Keratinocyte (primary cell): ENCODE results near the gene IFITM10.

Experiments
- EZH2 ChIP-seq: IDR thresholded peaks from one replicate; pipeline ENCODE4 v1.6.1; 2012; ENCODE audit warnings: inconsistent platforms, mild to moderate bottlenecking, low read length, moderate library complexity
- TF ChIP-seq, protein P1 (sequence below), 3 experiments: IDR thresholded peaks in 1 of 3; conservative IDR thresholded peaks in 1 of 3; optimal IDR thresholded peaks in 1 of 3; 2 replicates in 2 of 3; 3 replicates in 1 of 3; pipeline versions ENCODE3 to v1.5.1; 2011; ENCODE audit warnings: low read length in 3 of 3, mild to moderate bottlenecking in 3 of 3, moderate library complexity in 2 of 3, control low read depth in 1 of 3, inconsistent platforms in 1 of 3; ENCODE audit not compliant: insufficient read depth in 2 of 3; ENCODE audit errors: extremely low read depth in 1 of 3

DNA sequence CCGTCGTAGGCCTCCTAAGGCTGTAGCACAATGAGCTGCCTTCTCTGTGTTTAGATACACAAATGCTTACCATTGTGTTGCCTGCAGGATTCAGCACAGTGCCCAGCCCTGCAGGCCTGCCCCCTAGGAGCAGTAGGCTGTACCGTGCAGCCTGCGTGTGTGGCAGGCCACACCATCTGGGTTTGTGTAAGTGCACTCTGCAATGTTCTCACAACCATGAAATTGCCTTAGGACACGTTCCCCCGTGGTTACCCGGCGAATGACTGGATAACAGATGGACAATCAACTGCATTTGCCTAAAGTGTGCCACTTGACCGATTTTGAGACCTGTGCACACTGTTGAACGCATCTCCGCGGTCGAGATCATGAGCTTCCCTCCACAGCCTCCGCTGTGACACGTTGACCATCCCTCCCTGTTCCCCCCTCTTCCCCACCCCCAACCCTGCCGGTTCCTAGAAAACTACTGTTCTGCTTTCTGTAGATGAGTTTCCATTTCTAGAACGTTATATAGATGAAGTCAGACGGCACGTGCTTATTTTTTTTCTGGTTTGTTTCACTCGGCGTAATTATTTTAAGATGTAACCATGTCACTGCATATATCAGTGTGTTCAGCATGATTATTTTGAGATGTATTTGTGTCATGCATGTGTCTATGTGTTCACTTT is 35.5 kb upstream of the IFITM10 start:
- TF ChIP-seq, protein P1, sequence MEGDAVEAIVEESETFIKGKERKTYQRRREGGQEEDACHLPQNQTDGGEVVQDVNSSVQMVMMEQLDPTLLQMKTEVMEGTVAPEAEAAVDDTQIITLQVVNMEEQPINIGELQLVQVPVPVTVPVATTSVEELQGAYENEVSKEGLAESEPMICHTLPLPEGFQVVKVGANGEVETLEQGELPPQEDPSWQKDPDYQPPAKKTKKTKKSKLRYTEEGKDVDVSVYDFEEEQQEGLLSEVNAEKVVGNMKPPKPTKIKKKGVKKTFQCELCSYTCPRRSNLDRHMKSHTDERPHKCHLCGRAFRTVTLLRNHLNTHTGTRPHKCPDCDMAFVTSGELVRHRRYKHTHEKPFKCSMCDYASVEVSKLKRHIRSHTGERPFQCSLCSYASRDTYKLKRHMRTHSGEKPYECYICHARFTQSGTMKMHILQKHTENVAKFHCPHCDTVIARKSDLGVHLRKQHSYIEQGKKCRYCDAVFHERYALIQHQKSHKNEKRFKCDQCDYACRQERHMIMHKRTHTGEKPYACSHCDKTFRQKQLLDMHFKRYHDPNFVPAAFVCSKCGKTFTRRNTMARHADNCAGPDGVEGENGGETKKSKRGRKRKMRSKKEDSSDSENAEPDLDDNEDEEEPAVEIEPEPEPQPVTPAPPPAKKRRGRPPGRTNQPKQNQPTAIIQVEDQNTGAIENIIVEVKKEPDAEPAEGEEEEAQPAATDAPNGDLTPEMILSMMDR (optimal IDR thresholded peaks at IDR 0.05 in 1 of 3, IDR thresholded peaks at IDR 0.05 in 1 of 3, conservative IDR thresholded peaks at IDR 0.05 in 1 of 3; ENCODE audit: extremely low read depth in 1 of 3, insufficient read depth in 2 of 3, low read length in 3 of 3): no peak
- no peak for TF ChIP-seq EZH2
